HG03520 (cell line): ENCODE data around the gene CYP2W1.
"Not testable (repeated sequence)": the region's sequence is repeated elsewhere in the genome, so short reads cannot be mapped to it uniquely, and the experiment has no call there.

Source experiments
- ATAC-seq: cut with Tn5 transposase; IDR thresholded peaks from one replicate; pipeline ENCODE4 v1.9.1; 2021; ENCODE audit warnings: mild to moderate bottlenecking, moderate library complexity; ENCODE audit not compliant: unreplicated experiment

Gene CYP2W1, protein sequence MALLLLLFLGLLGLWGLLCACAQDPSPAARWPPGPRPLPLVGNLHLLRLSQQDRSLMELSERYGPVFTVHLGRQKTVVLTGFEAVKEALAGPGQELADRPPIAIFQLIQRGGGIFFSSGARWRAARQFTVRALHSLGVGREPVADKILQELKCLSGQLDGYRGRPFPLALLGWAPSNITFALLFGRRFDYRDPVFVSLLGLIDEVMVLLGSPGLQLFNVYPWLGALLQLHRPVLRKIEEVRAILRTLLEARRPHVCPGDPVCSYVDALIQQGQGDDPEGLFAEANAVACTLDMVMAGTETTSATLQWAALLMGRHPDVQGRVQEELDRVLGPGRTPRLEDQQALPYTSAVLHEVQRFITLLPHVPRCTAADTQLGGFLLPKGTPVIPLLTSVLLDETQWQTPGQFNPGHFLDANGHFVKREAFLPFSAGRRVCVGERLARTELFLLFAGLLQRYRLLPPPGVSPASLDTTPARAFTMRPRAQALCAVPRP

DNA sequence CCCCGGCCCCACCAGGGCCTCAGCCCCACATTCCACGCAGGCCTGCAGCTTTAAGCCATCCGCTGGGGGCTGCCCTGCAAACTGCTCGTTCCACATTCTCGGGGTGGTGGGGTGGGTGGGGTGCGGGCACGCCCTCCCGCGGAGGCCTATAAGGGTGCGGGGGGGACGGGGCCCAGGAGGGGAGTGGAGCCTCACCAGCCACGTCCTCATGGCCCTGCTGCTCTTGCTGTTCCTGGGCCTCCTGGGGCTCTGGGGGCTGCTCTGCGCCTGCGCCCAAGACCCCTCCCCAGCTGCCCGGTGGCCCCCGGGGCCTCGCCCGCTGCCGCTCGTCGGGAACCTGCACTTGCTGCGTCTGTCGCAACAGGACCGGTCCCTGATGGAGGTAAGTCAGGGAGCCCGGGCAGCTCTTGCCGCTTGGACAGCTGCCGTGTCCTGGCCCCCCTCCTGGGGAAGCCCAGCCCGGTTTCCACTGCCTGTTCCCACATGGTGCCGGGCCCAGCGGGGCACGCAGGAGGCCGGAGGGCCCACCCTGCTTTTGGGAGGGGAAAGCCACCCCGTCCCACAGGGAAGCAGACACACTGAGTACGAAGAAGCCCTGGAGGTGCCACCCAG, at the start of gene CYP2W1:
Gene CYP2W1, plus strand, starts transcription at position 178 of the 612 bp plus-strand sequence. Its CDS starts 31 bp downstream, at position 209.
- ATAC-seq, result no peak

DNA sequence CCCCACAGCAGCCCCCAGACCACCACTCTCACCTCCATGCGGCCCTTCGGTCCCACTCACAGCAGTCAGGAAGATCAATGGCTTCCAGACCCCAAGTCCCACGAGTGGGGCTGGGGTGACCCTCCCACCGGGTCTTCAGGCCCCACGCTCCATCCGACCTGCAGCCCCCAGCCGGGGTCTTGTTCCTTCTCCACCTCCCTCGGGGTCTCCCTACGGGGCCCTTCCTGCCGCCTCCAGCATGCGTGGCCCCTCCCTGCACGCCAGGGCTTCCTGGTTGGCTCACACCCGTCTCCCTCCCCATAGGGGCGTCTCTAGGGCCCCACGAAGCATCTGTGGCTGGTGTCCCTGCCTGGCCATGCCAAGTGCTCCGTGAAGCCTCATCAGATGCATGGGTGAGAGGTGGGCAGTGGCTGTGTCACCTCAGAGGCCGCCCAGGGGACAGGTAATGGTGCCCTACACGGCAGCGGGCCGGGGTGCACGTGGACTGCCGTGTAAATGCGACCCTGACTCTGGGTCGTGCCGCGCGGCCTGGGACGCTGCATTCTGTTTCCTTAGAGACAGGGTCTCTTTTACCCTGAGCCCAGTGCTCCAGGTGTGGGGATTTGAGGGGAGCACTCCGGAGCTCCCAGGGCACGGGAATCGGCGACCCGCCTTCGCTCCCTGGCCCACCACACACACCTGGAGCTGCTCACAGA, 48.4 kb upstream of the CYP2W1 start:
- ATAC-seq, result no peak

DNA sequence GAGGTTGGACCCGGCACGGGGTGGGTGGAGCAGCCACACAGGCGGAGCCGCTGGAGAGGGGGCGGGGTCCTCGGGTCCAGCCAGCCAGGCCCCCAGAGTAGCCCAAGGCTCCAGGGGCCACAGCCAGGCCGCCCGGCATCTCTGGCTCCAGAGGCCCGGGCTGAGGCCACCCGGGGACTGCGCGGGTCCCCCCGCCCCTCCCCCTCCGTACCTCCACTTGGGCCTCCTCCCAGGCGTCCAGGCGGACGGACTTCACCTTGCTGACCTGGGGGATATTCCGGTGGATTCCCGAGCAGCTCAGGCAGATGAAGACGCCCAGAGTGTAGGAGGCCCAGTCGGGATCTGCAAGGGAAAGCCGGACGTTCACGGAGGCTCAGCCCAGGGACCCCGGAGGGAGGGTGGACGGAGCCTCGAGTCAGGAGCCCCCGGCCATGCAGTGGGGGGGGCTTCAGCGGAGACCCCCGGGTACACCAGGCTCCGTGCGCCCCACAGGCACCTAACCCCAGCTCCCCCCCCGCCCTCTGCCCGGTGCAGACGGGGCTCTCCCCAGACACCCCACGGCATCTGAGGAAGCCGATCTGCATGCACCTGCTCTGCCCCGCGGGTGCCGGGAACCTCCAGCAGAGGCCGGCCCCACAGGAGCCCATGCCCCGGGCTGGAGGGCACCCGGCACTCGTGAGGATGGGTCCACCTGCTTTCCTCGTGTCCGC, 47.7 kb upstream of the CYP2W1 start:
- ATAC-seq, result no peak

DNA sequence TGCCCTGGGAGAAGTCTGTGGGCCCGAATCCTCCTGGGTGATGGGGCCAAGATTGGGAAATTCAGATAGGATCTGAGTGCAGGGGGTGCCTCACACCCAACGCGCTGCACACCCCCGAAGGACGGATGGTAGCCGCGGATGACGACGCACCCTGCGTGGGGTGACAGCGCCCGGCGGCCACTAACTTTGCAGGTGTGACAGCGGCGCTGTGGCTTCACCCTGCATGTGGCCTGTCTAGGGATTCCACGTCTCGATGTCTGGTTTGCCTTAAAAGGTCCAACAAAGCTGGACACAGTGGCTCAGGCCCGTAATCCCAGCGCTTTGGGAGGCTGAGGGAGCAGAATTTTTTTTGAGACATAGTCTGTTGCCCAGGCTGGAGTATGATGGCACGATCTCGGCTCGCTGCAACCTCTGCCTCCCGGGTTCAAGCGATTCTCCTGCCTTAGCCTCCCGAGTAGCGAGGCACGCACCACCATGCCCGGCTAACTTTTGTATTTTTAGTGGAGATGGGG, 47.1 kb upstream of the CYP2W1 start:
- no peak for ATAC-seq

DNA sequence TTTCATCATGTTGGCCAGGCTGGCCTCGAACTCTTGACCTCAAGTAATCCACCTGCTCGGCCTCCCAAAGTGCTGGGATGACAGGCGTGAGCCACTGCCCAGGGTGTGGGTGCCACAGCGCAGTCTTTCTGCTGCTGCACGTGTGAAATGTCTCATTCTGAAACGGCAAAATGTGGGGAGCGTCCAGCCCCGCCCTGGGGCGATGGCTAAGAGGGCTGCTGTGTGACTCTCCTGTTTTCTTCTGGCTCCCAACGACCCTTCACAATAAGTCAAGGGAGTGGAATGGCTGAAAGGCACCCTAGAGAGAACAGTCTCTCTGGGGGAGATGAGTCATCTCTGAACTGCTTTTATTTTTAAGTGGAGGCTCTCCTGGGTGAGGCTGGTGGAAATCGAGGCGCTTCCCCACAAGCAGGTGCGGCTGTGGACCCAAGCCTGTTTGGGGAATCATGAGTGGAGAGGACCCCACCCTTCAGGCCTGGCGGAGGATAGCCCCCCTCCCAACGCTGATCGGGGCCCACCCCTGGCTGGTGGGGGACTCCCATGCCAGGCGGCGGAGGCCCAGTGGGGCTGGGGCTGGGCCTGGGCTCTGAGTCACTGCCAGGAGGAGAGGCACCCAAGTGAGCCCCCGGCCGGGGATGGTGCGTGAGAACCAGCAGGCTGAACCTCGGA, 46.5 kb upstream of the CYP2W1 start:
- peak; percentile 79 for ATAC-seq

DNA sequence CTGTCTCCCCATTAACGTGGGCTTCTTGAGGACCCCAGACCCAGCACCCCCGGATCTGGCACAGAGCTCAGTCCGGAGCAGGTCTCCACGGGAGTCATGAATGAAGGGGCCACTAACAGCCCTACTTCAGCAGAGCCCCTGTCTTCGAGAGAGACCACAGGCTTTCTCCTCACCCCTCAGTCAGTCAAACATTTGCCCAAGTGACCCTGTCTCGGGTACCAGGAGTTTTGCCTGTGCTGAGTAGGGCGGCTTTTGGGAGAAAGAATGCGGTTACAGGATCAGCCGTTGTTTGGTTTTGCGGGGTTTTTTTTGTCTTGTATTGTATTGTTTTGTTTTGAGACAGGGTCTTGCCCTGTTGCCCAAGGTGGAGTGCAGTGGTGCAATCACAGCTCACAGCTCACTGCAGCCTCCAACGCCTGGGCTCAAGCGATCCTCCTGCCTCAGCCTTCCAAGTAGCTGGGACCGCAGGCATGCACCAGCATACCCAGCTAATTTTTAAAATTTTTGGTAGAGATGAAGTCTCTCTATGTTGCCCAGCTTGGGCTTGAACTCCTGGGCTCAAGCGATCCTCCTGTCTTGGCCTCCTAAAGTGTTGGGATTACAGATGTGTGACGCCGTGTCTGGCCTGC, 45.0 kb upstream of the CYP2W1 start:
- no peak for ATAC-seq

DNA sequence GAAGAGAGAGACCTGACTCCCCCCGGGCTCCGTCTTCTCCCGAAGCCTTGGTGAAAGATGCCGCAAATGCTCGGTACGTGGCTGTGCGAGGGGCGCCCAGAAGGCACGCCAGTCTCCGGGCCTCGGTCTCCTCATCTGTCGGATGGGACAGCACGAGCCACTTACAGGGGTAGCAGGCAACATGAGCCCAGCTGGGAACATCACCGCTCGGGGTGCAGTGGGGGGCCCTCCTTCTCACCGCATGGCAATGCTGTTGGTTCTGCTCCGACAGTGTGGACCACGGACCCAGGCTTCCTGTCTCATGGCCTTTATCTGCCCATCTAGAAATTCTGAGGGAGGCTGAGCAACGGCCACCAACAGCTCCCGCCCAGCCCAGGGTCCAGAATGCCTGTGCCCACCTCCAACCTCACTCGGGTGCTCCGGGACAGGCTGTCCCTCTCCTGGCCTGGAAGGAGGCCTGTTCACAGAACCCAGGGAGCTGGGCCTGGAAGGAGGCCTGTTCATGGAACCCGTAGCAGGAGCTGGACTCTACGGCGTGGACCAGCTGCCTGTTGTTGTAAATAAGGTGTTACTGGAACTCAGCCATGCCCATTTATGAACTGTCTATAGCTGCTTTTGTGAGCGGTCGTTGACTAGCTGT, 44.3 kb upstream of the CYP2W1 start:
- ATAC-seq, result no peak

DNA sequence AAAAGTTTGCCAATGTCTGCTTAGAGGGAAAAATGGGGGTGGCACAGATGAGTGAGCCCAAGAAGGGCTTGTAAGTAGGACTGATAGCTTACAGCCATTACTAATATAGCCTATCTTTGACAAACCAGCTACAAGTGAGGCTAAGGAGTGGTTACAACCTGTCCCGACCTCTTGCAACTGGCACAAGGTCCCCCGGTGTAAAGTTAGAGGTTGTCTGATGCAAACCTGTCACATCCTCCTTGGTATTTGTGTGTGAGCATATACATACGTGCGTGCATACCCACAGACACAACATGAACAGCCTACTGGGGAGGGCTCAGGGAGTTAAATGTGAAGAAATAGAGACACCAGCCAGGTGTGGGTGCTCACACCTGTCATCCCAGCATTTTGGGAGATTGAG, 43.1 kb upstream of the CYP2W1 start:
- no peak for ATAC-seq

DNA sequence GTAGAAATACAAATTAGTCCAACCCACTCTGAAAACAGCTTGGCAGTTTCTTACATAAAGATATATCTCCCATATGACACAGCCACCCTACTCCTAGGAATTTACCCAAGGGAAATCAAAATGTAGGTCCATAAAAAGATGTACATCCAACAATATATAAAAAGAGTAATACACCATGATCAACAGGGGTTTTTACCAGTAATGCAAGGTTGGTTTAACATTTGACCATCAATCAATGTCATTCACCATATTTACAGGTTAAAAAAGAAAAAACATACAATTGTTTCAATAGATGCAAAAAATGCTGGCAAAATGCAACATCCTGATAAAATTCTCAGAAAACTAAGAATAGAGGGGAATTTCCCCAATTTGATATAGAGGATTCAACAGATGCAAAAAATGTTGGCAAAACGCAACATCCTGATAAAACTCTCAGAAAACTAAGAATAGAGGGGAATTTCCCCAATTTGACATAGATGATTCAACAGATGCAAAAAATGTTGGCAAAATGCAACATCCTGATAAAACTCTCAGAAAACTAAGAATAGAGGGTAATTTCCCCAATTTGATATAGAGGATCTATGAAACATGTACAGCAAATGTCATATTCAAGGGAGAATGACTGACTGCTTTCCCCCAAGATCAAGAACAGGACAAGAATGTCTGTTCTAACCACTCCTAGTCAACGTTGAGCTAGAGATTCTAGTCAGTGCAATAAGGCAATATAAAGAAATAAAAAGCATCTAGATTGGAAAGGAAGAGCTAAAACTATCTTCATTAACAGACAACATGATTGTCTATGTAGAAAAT, 42.2 kb upstream of the CYP2W1 start:
- no peak for ATAC-seq

DNA sequence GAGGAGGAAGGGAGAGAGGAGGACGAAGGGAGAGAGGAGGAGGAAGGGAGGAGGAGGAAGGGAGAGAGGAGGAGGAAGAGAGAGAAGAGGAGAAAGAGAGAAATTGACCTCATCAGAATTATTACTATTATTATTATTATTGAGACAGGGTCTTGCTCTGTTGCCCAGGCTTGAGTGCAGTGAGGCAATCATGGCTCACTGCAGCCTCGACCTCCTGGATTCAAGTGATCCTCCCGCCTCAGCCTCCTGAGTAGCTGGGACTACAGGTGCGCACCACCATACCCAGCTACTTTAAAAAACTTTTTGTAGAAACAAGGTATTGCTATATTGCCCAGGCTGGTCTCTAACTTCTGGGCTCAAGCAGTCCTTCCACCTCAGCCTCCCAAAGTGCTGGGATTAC, 39.2 kb upstream of the CYP2W1 start:
- not testable (repeated sequence) for ATAC-seq

DNA sequence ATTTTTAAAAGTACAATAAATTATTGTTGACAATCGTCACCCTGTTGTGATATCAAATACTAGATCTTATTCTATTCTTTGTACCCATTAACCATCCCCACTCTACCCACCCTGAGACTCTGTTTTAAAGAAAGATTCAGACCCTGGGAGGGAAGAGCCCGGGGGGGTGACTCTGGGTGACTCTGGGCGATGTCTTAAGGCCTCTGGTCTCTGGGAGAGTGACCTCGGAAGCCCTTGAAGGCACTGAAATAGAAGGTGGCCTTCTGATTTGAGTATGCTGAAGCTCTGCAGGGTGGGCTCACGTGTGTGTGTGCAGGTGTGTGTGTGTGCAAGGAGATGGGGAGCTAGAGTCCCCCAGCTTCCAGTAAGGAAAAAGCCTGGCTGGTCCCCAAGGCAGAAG, 38.2 kb upstream of the CYP2W1 start:
- ATAC-seq, result no peak

DNA sequence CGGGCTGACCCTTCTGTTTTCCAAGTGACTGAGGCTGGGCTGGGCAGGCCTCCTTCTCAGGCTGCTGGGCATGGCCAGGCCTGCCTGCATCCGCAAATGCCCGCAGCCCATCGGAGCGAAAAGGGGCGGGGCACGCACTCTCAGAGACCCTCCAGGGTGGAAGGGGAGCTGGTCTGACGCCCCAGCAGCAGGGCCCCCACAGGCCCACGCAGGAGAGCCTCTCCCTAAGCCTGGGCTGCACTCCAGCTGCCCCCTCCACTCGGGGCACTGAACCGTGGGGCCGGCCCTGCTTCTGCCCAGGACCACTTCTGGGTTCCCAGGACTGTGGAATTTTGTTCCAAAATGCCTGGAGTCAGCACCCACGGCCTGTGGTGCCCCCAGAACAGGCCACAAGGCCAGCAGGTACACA, 37.8 kb upstream of the CYP2W1 start:
- no peak for ATAC-seq

DNA sequence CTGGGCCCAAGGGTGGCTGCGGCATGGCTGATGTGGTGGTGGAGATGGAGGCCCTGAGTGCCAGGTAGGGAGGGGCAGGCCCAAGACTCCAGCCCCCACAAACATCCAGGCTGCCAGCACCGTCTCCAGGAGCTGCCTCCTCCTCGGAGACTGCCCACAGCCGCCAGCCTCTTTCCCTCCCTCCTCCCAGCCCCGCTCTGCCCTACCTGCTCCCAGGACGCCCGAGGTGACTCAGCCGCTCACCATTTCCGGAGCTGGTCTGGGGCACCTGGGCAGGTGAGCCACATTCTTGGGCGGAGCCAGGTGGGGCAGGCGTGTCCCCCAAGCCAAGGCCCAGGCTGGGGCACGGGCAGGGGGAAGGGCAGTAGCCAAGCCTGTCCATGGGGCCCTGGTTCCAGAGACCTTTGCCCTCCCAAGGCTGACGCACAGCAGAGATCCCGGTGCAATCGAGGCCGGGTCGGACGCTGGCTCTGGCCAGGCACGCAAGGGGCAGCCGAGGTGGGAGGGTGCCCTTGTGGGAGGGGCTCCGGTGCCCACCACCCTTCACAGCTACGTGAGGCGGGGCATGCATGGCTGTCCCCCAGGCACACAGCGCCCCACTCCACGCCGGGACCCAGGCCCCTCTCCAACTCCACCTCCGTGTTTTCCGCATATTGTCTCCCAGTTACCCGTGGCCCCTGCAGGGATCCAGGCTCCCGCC, 37.3 kb upstream of the CYP2W1 start:
- no peak for ATAC-seq

DNA sequence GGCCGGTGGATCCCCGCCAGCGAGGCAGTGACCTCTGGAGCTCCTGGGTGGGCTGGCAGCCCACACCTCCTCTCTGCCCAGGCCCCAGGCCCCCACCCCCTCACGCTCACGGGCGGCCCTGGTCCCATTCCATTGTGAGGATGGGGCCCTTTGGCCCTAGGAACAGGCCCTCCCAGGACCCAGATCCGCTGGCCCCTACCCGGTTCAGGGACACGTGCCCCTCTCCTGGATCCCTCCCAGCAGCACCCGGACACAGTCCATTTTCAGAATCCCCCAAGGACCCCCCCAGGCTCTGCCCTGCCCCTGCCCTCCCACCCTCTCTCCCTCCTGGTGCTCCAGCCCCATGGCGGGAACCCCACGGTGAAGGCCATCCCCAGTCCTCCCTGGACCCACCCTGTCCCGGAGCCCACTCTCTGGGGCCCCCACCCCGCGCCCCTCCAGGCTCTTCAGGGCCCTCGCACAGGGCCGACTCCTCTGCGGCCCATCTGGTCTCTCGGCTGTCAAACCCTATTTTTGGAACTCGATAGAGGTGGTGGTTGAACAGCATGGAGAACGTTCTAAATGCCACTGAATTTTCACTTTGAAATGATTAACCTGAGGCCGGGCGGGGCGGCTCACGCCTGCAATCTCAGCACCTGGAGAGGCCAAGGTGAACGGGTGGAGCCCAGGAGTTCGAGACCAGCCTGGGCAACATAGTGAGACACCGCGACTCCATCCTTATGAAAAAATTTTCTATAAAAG, 36.6 kb upstream of the CYP2W1 start:
- ATAC-seq, result no peak

DNA sequence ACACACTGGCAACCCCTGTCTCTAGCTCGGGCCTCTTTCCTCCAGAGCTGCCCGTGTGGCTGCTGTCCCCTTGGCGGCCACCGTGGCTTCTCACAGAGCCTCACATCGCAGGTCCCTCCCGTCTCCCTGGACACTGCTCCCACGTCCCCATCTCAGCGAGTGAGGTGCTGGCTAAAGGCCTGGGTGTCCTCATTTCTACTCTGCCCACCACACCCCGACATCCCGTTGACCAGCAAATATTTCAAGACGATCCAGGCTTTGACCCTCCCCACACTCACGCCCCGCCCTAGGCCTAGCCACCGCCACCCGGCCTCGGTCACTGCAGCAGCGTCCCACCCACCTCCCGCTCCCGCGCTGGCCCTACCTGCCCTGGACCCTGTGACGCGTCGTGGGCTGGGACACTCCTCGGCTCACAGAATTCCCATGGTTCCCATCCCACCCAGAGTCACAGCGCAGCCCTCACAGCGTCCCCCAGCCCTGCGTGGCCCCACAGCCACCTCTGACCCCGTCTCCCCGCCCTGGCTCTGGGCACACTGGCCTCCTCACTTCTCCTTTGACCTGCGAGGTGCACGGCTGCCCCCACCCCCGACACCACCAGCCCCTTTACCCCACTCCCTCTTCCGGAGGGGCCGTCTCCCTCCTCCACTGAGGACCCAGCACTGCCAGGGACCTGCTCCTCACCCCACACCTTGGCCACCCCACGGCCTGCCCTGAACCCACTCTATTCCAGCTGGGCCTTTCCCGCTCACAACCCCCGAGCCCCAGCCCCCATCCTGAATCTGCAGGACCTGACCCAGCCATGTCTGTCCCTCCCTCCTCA, 35.4 kb upstream of the CYP2W1 start:
- no peak for ATAC-seq
